GM03348 (cell line): ENCODE data around the gene IRGQ.
"Not testable (repeated sequence)": the region's sequence is repeated elsewhere in the genome, so short reads cannot be mapped to it uniquely, and the experiment has no call there.

Source experiments
- DNase-seq: peaks from one replicate; pipeline ENCODE4 v3.0.0; 2012; ENCODE audit warnings: low spot score

Gene IRGQ, protein sequence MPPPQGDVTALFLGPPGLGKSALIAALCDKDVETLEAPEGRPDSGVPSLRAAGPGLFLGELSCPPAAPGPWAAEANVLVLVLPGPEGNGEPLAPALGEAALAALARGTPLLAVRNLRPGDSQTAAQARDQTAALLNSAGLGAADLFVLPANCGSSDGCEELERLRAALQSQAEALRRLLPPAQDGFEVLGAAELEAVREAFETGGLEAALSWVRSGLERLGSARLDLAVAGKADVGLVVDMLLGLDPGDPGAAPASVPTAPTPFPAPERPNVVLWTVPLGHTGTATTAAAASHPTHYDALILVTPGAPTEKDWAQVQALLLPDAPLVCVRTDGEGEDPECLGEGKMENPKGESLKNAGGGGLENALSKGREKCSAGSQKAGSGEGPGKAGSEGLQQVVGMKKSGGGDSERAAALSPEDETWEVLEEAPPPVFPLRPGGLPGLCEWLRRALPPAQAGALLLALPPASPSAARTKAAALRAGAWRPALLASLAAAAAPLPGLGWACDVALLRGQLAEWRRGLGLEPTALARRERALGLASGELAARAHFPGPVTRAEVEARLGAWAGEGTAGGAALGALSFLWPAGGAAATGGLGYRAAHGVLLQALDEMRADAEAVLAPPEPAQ

DNA sequence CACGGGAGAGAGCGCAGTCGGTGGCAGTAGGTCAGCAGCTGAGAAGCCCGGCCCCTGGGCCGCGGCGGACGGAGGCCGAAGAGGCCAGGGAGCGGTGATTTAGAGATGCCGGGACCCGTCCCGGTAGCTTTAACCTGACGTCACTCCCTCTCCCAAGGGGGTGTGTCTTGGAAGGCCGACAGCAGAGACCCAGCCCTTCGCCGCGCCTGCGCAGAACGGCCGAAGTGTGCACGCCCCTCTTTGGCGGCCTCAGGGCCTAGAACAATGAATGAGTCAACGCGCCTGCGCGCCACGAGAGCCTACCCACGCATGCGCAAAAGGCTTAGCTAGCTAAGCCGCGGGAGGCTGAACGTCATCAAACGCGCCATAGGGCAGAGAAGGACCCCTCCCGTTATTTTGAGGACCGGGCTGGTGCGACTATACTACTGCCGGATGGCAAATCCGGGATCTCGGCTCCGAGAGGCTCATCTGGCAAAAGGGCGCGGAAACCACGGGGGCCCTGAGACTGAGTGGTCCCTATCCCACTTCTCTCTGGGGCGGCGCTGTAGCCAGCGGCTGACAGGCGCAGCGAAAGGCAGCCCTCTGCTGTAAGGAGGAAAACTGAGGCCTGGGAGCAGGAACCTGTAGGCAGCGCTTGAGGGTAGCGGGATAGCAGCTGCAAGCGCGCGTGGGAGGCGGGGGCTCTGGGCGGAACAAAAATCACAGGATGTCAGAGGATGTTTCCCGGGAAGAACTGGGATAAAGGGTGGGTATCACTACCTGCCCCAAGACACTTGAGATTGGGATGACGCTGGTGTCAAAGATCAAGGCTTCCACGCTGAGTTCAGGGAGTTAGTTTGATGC, at the start of gene IRGQ, which contains the start of gene ZNF576:
Gene IRGQ (minus strand): TSS at position 136 of the 843 bp plus-strand sequence. CDS start 796 bp downstream, outside the sequence.
Gene ZNF576 (plus strand): TSS at position 597 of the 843 bp plus-strand sequence. CDS start 514 bp downstream, outside the sequence.
- peak; percentile 100 for DNase-seq

DNA sequence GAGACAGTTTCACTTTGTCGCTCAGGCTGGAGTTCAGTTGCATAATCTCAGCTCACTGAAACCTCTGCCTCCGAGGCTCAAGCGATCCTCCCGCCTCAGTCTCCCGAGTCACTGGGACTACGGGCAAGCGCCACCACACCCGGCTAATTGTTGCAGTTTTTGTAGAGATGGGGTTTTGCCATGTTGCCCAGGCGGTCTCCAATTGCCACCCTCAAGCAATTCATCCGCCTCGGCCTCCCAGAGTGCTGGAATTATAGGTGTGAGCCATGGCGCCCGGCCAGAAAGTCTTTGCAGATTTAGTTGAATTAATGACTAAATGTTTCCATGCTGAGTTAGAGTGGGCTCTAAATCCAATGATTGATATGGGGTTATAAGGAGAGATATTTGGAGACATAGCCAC, 48.2 kb upstream of the IRGQ start:
- no peak for DNase-seq

DNA sequence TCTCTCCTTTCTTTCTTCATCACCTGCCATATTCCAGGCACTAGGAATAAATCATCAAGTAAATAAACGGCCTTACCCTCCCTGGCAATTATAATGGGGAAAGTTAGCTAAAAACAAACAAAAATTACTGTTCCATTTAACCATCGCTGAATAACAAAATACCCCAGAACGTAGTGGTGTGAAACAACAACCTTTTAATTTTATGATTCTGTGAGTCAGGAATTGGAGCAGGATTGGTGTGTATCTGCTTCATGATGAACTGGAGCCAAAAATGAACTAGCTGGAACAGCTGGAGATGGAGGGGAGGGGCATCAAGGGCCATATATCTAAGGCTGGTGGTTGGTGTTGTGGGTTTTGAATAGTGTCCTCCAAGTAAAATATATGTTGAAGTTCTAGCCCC, 47.4 kb upstream of the IRGQ start:
- DNase-seq = no peak

DNA sequence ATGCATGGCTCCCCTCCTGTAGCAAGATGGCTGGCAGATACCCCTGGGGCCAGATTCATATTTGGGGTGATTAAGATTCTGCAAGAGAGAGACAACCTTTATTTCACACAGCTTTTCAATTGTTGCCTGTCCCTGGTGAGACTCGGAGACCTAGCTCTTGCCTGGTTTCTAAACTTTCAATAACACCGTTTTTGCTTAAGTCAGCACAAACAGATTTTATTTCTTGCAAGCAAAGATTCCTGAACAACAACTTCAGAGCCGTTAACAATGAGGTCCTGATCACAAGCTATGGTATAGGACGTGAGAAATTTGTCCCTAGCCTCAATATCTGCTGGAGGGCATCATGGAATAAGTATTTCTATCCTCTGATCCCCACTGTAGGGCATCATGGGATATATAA, 46.6 kb upstream of the IRGQ start:
- no peak for DNase-seq

DNA sequence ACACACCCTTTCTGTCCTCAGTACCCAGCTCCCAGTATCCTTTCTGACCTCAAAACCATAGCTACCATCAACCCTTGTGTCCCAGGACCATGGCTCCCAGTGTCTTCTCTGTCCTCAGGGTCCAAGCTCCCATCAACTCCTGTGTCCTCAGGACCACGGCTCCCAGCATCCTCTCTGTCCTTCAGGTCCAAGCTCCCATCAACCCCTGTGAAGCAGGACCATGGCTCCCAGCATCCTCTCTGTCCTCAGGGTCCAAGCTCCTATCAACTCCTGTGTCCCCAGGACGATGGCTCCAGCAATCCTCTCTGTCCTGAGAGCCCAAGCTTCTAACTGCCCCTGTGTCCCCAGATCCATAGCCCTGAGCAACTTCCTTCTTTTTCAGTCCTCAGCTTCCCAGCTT, 45.4 kb upstream of the IRGQ start:
- DNase-seq = no peak

DNA sequence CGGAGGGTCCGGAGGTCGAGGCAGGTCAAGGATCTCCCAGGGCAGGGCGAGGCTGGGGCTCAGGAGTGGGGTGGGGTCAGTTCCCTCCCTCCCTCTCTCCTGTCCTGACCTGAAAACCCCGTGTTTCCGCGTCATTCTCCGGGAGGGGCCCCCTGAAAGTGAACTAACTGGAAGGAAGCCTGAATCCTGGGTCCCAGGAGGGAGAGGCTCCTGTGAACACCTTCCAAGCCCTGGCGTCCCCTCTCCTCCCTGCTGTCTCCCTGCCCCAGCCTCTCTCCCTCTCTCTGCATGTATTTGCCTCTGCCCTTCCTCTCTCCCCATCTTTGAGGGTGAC, 44.5 kb upstream of the IRGQ start:
- no peak for DNase-seq

DNA sequence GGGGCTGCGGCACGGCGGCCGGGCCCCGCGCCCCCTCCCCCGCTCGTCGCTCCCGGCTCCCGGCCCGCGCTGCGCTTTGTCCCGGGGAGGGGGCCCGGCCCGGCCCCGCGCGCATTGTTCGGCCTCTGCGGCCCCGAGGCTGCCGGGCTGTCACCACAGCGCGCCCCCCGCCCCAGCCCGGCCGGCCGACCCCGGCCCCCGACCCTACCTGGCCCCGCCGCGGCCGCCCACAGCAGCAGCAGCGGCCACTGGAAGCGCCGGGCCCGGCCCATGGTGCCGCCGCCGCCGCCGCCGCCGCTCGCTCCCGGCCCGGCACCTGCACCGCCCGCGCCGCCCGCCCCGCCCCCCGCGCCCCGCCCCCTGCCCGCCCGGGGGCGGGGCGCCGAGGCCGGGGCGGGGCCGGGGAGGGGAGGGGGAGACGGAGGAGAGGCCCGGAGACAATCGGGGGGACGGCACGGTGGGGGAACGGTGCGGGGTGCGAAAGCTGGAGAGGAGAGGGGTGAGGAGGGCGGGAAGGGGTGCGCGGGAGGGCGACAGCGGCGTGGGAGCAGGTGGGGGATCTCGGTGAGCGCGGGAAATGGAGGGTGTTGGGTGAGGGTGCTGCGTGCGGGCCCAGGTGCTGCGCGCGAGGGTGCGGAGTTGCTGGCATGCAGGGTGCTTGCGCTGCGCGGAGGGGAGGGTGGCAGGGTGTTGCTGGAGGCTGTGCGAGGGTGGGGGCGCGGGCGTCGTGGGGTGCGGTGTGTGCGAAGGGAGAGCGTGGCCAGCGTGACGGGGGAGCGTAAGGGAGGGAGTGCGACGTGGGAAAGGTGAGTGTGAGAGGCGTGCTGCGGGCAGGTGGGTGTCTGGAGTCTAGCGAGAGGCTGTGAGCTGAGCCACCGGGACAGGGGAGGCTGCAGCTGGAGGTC, 43.8 kb upstream of the IRGQ start, which contains the start of gene CADM4:
Gene CADM4 (minus strand): TSS at position 332 of the 905 bp plus-strand sequence. CDS start 60 bp downstream, at position 272.
- DNase-seq = peak; percentile 74

DNA sequence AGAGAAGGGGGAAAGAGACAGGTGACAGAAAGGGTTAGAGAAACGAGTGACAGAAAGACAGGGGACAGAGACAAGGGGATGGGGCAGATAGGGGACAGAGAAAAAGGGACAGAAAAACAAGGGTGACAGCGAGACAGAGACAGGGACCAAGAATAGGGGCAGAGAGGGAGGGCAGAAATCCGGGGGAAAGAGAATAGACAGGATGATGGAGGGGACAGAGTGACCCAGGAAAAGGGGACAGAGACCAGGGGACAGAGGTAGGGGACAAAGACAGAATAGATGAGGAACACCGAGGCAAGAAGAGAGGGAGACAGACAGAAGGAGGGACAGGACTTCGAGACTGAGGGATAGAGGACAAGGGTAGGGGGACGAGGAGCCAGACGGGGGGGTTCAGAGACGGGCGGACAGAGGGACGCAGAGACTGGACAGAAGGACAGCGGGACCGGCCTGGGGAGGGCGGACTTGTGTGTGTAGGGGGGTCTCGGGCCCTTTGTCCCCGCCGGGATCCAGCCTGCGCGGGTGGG, 43.1 kb upstream of the IRGQ start:
- DNase-seq = no peak

DNA sequence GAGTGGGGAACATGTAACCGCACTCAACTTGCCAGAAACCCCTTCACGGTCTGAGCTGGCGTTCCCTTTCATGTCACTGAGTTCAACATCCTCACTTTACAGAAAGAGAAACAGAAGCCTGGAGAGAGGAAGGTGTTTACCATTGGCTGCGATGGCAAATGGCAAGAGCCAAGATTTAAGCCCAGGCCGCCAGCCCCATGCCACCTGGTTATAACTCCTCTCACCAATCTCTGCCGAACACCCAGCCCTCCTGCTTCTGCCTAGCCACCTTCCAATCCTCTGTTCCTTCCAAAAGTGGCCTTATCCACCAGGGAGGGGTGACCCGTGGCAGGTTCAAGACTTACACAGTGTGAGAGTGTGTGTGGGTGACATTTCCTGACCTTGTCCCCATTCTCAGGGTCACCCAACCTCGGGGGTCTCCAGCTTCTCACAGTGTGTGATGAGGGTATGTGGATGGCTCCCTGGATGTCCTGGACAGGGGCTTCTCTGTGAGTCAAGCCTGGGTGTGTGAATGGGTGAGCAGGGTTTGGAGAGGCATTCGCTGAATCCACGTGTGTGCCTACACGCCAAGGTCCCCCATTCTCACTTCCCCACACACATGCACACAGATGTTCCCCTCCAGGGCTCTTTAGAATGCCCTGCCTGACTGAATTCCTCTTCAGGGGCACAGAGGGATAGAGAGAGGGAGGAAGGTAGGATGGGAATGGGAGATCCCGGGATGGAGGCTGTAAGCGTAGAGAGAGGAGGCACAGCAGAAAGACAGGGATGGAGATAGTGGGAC, 42.5 kb upstream of the IRGQ start:
- DNase-seq = no peak

DNA sequence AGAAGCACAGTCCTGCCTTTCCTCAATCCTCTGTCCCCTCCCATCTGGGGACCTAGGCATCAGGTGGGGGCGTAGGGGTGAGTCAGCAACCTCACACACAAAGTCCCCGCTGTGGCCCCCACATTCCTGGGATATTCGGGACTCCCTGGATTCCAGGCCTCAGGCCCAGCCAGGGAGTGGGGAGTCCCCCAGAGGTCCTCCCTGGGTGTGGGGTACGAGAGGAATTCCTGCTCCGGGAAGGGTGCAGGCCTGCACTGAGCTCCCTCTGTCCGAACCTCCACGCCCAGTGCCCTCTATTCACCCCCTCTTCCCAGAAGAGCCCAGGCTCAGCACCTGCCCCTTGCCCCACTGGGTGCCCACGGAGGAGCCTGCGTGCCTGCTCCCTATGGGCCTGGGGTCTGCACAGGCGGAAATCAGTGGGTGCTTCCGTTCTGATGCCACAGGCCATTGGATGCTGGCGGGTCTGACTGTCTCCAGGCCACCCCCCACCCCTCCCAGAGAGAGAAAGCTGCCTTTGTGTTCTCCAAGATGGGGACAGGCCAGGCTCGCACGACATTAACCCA, 40.3 kb upstream of the IRGQ start:
- no peak for DNase-seq

DNA sequence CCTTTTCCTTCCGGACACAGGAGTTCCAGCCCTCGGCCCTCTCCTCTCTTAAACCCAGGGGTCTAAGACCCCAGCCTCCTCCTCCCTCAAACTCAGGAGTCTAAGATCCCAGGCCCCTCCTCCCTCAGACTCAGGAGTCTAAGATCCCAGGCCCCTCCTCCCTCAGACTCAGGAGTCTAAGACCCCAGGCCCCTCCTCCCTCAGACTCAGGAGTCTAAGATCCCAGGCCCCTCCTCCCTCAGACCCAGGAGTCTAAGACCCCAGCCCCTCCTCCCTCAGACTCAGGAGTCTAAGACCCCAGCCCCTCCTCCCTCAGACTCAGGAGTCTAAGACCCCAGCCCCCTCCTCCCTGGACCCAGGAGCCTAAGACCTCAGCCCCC, 39.6 kb upstream of the IRGQ start:
- not testable (repeated sequence) for DNase-seq

DNA sequence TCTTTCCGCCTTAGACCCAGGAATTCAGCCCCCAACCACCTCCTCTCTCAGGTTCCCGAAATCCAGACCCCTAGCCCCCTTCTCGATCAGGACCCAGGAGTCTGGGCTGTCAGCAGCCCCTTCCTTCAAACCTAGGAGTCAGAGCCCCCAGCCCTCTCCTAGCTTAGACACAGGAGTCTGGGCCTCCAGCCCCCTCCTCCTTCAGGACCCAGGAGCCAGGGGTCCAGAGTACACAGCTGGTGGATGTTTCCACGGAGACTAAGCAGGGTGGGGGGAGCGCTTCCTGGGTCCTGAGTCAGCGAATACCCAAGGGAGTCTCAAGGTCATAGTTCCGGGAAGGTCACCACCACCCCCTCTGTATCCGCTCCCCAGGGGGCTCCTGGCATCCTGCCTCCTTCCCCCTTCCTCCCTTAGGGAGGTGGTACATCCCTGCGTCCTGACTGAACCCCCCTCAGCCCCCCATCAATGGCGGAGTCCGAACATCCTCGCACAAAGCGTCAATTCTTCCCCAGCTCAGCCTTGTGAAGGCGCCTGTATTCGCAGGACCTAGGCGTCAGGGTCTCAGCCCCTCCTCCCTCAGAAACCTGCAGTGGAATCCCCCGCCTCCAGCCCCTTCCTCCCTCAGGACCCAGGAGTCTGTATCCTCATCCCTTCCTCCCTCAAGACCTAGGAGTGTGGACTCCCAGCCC, 39.1 kb upstream of the IRGQ start:
- DNase-seq = peak; percentile 33

DNA sequence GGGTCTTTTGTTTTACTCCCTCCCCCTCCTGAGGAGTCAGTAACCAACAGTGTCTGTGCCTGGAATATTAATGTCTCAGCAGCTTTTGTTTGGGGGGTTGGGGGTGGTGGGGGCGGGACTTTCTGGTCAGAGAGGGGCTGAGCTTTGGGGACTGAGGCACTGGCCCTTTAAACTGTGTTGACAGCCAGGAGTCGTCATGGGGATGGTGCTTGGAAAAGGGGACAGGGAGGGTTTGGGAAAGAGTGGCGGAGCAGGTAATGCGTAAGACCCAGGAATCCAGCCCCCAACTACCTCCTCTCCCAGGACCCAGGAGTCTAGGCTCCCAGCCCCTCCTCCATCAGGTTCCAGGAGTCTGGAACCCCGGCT, 38.6 kb upstream of the IRGQ start:
- no peak for DNase-seq

DNA sequence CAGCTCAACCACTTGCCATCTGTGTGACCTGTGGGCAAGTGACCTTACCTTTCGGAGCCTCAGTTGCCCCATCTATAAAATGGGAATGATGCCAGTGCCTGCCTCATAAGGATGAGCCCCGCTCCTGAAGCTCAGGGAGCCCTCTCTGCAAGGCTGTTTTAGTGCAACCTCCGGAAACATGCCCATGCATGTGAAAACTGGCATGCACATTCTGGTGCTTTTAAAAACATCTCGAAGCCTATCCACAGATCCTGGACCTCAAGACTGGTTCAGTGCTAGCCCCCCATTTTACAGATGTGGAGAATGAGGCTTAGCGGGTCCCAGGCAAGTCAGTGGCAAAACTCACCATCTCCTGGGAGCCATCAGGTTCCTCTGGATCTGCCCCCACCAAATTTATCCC, 38.1 kb upstream of the IRGQ start:
- no peak for DNase-seq

DNA sequence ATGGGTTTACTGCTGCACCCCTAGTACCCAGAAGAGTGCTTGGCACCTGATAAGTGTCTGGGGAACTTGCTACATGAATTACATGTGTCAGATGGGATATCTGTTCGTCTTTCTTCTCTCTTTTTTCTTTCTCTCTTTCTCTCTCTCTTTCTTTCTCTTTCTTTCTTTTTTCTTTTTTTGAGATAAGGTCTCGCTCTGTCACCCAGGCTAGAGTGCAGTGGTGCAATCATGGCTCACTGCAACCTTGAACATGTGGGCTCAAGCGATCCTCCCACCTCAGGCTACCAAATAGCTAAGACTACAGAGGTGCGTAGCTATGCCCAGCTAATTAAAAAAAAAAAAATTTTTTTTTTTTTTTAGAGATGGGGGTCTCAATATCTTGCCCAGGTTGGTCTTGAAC, 37.6 kb upstream of the IRGQ start:
- DNase-seq = no peak

DNA sequence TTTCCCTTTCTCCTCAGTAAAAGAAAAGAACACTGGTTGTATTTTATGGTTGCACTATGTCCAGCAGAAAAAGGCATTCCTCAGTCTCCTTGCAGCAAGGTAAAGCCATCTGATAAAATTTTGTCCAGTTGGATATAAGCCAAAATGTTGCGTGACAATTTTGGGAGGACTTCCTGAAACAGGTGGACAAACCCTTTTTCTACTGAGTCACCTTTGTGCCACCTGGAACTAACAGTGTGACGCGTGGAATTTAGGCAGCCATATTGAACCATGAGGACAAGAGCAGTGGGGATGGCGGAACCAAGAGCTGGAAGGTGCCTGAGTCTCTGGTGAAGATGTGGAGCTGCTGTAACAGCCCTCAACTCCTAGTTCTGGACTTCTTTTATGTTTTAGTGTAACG, 35.6 kb upstream of the IRGQ start:
- no peak for DNase-seq

DNA sequence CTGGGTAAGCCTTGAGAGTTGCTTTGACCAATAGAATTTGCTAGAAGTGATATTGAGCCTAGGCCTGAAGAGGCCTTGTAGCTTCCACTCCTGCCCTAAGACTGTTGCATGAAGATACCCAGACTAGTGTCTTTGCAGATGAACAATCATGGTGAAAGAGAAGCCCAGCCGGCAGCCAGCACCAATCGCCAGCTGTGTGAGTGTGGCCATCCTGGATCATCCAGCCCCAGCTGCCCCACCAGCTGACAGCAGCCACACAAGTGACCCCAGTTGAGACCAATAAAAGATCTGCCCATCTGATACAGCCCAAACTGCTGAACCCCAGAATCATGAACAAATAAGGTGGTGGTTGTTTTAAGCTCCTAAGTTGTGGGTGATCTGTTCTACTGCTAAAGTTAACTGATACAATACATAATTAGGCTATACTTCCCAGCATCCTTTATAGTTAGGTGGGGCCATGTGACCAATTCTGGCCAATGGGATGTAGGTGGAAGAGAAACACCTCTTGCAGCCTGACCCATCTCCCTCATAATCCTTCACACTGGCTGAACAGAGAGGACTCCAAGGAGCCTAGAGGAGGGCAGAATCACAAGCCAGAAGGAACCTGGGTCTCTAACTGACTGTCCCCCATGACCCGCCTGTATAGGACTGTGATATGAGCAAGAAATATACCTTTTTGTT, 32.9 kb upstream of the IRGQ start:
- DNase-seq = no peak

DNA sequence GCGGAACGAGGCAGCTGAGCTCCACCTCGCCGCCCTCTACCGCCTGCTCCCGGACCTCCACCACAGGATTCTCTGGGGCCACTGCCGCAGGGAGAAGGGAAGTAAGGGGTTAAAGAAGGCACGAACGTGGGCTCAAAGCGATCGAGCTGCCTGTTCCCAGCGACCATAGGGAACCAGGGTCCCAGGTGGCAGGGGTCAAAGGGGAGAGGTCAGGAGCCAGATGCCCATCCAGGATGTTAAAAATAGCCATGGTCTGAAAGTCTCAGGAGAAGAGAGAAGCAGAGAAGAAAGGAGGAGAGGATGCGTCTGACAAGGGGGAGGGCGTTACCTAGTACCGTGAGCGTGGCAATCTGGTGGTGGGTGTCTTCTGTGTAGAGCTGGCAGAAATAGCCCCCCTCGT, 30.9 kb upstream of the IRGQ start:
- DNase-seq = no peak

DNA sequence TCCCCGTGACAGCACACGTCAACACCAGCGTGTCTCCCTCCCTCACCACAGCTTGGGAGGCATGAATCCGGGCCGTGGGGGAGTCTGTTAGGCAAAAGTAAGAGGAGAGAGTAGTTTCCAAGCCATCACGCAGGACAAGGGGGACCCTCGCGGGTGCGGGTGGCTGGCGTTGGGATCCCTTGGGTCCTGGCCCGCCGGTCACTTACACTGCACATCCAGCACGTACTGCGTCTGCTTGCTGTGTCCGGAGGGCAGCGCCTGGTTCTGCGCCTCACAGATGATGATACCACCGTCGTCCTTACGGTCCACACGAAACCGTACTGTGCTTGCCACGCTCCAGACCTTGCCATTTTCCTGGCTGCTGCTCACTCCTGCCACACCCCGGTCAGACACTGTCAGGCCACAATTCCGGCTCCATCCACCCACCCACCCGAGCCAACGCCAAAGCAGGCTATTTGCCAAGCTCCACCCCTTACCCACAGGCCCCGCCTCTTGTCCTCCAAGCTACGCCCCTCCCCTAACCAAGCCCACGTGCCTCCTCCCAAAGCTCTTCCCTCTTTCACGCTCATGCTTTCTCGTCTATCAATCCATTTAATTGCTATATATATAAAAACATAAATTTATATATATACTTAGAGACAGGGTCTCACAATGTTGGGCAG, 30.1 kb upstream of the IRGQ start:
- DNase-seq = no peak
